Neural cell (in vitro differentiated cells): ENCODE results near the gene RTL9. TPM values are rescaled to one million over a fixed set of nuclear protein-coding genes. Genes with fewer than 3 reads are reported as not detected.

Experiments used
- H2AFZ ChIP-seq: fragments of 200-600, 300-800 bp; sonication (generic), shearing (Covaris generic); 2 replicates; pipeline ENCODE4 v1.6.0; 2014; ENCODE audit warnings: low read depth, mild to moderate bottlenecking, antibody characterized with exemption, low read length, moderate library complexity
- H3F3A ChIP-seq: fragments of 200-600 bp; shearing (Covaris generic); 2 replicates; pipeline ENCODE4 v1.6.1; 2016; ENCODE audit warnings: mild to moderate bottlenecking, moderate library complexity, mixed read lengths, antibody characterized with exemption, low read length; ENCODE audit not compliant: insufficient read depth, poor library complexity, severe bottlenecking
- H3K27ac ChIP-seq: fragments of 200-600, 300-800 bp; sonication (generic), shearing (Covaris generic); 2 replicates; pipeline ENCODE4 v1.5.1; 2014; ENCODE audit warnings: mild to moderate bottlenecking, low read length, moderate library complexity
- H3K27me3 ChIP-seq: fragments of 300-800, 200-600 bp; sonication (generic), shearing (Covaris generic); 2 replicates; pipeline ENCODE4 v1.6.0; 2014; ENCODE audit warnings: mild to moderate bottlenecking, low read depth, low read length, moderate library complexity; ENCODE audit not compliant: insufficient read depth
- H3K36me3 ChIP-seq: fragments of 300-800, 200-600 bp; sonication (generic), shearing (Covaris generic); 2 replicates; pipeline ENCODE4 v1.5.1; 2014; ENCODE audit warnings: mild to moderate bottlenecking, antibody characterized with exemption, low read length, moderate library complexity; ENCODE audit not compliant: insufficient read depth
- H3K4me2 ChIP-seq: fragments of 300-800, 200-600 bp; sonication (generic), shearing (Covaris generic); 2 replicates; pipeline ENCODE4 v1.6.0; 2014; ENCODE audit warnings: mild to moderate bottlenecking, low read length
- H3K4me3 ChIP-seq: fragments of 300-800, 200-600 bp; sonication (generic), shearing (Covaris generic); 2 replicates; pipeline ENCODE4 v1.5.1; 2014; ENCODE audit warnings: mild to moderate bottlenecking, low read length, moderate library complexity
- H3K79me2 ChIP-seq: fragments of 200-600 bp; shearing (Covaris generic); replicated peaks from 2 replicates; pipeline ENCODE4 v1.6.0; 2014; ENCODE audit warnings: mild to moderate bottlenecking, low read length, moderate library complexity; ENCODE audit not compliant: insufficient read depth
- H3K9ac ChIP-seq: fragments of 300-800, 200-600 bp; sonication (generic), shearing (Covaris generic); 2 replicates; pipeline ENCODE4 v1.6.1; 2016; ENCODE audit warnings: mild to moderate bottlenecking, low read length, mixed read lengths
- H3K9me2 ChIP-seq: fragments of 200-600 bp; shearing (Covaris generic); 2 replicates; pipeline ENCODE4 v1.6.1; 2016; ENCODE audit warnings: mild to moderate bottlenecking, low read length, mixed read lengths; ENCODE audit not compliant: insufficient read depth
- H3K9me3 ChIP-seq: fragments of 200-600, 300-800 bp; sonication (generic), shearing (Covaris generic); 2 replicates; pipeline ENCODE4 v1.6.1; 2016; ENCODE audit warnings: mild to moderate bottlenecking, mixed run types, low read length, moderate library complexity, mixed read lengths
- H4K20me1 ChIP-seq: fragments of 200-600 bp; shearing (Covaris generic); 2 replicates; pipeline ENCODE4 v1.6.1; 2016; ENCODE audit warnings: mild to moderate bottlenecking, mixed run types; ENCODE audit not compliant: insufficient read depth
- EP300 ChIP-seq: fragments of 450-650 bp; conservative IDR thresholded peaks from 2 replicates; pipeline ENCODE4 v1.6.1; 2014; ENCODE audit warnings: antibody characterized with exemption, mild to moderate bottlenecking, moderate library complexity; ENCODE audit not compliant: poor library complexity, severe bottlenecking
- EZH2 ChIP-seq: fragments of 200-600, 300-800 bp; shearing (Covaris generic), sonication (generic); IDR thresholded peaks from 2 replicates; pipeline ENCODE4 v1.6.1; 2014; ENCODE audit warnings: antibody characterized with exemption, low read length, borderline replicate concordance, mild to moderate bottlenecking; ENCODE audit not compliant: insufficient read depth, poor library complexity, severe bottlenecking
- MXI1 ChIP-seq: fragments of 450-650 bp; conservative IDR thresholded peaks from 2 replicates; pipeline ENCODE4 v1.6.1; 2014; ENCODE audit warnings: antibody characterized with exemption, mild to moderate bottlenecking; ENCODE audit not compliant: poor library complexity, severe bottlenecking
- POLR2AphosphoS5 ChIP-seq: IDR thresholded peaks from 2 replicates; pipeline ENCODE4 v1.6.1; 2012
- RAD21 ChIP-seq: fragments of 450-650 bp; conservative IDR thresholded peaks from 2 replicates; pipeline ENCODE4 v1.6.1; 2014; ENCODE audit warnings: antibody characterized with exemption, mild to moderate bottlenecking, moderate library complexity
- SMC3 ChIP-seq: fragments of 450-650 bp; conservative IDR thresholded peaks from 2 replicates; pipeline ENCODE4 v1.6.1; 2014; ENCODE audit warnings: antibody characterized with exemption, mild to moderate bottlenecking, moderate library complexity; ENCODE audit not compliant: poor library complexity
- TAF1 ChIP-seq: IDR thresholded peaks from 2 replicates; pipeline ENCODE4 v1.6.1; 2012; ENCODE audit warnings: low read depth
- polyA plus RNA-seq: library from polyadenylated mRNA; depleted of rRNA; stranded (reverse); fragments of >200 nt; gene quantifications from 2 replicates; pipeline ENCODE4 v1.2.3, GENCODE V29; 2014
- TF ChIP-seq, protein P1 (sequence below): IDR thresholded peaks from 2 replicates; pipeline ENCODE4 v1.6.1; 2012; ENCODE audit warnings: borderline replicate concordance
- TF ChIP-seq, protein P2 (sequence below): fragments of 450-650 bp; IDR thresholded peaks from 2 replicates; pipeline ENCODE4 v1.5.1; 2014; ENCODE audit warnings: antibody characterized with exemption, mild to moderate bottlenecking, moderate library complexity; ENCODE audit not compliant: poor library complexity, severe bottlenecking

Gene RTL9
- polyA plus RNA-seq, 1 donor from 2014 or later, result 0.58 TPM

GRCh38 chrX:110391086-110391485 lies 32.4 kb downstream of the RTL9 start:
- H3K4me3 ChIP-seq, result no peak overlapping the region
- H3K9me3 ChIP-seq, result no peaks in the 10 kb centered on the region
- H3K27ac ChIP-seq, result no peak overlapping the region
- H3K9ac ChIP-seq, result no peak overlapping the region
- no peak for TF ChIP-seq MXI1
- TF ChIP-seq, protein P1, sequence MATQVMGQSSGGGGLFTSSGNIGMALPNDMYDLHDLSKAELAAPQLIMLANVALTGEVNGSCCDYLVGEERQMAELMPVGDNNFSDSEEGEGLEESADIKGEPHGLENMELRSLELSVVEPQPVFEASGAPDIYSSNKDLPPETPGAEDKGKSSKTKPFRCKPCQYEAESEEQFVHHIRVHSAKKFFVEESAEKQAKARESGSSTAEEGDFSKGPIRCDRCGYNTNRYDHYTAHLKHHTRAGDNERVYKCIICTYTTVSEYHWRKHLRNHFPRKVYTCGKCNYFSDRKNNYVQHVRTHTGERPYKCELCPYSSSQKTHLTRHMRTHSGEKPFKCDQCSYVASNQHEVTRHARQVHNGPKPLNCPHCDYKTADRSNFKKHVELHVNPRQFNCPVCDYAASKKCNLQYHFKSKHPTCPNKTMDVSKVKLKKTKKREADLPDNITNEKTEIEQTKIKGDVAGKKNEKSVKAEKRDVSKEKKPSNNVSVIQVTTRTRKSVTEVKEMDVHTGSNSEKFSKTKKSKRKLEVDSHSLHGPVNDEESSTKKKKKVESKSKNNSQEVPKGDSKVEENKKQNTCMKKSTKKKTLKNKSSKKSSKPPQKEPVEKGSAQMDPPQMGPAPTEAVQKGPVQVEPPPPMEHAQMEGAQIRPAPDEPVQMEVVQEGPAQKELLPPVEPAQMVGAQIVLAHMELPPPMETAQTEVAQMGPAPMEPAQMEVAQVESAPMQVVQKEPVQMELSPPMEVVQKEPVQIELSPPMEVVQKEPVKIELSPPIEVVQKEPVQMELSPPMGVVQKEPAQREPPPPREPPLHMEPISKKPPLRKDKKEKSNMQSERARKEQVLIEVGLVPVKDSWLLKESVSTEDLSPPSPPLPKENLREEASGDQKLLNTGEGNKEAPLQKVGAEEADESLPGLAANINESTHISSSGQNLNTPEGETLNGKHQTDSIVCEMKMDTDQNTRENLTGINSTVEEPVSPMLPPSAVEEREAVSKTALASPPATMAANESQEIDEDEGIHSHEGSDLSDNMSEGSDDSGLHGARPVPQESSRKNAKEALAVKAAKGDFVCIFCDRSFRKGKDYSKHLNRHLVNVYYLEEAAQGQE, result no peak
- TF ChIP-seq, protein P2, sequence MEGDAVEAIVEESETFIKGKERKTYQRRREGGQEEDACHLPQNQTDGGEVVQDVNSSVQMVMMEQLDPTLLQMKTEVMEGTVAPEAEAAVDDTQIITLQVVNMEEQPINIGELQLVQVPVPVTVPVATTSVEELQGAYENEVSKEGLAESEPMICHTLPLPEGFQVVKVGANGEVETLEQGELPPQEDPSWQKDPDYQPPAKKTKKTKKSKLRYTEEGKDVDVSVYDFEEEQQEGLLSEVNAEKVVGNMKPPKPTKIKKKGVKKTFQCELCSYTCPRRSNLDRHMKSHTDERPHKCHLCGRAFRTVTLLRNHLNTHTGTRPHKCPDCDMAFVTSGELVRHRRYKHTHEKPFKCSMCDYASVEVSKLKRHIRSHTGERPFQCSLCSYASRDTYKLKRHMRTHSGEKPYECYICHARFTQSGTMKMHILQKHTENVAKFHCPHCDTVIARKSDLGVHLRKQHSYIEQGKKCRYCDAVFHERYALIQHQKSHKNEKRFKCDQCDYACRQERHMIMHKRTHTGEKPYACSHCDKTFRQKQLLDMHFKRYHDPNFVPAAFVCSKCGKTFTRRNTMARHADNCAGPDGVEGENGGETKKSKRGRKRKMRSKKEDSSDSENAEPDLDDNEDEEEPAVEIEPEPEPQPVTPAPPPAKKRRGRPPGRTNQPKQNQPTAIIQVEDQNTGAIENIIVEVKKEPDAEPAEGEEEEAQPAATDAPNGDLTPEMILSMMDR, result no peak
- TF ChIP-seq EZH2, result no peak
- no peak for TF ChIP-seq TAF1
- no peak for TF ChIP-seq POLR2AphosphoS5
- no peak for TF ChIP-seq SMC3
- no peak for TF ChIP-seq EP300
- TF ChIP-seq RAD21, result no peak
- no peaks in the 10 kb centered on the region for H4K20me1 ChIP-seq
- no peaks in the 10 kb centered on the region for H3K9me2 ChIP-seq
- no peaks in the 10 kb centered on the region for H3K27me3 ChIP-seq
- no peaks in the 10 kb centered on the region for H3K79me2 ChIP-seq
- no peaks in the 10 kb centered on the region for H3K36me3 ChIP-seq
- H2AFZ ChIP-seq, result no peak overlapping the region
- no peaks in the 10 kb centered on the region for H3F3A ChIP-seq
- H3K4me2 ChIP-seq, result no peak overlapping the region

- no peaks in the 10 kb centered on the region for H3K36me3 ChIP-seq
- H3K9me3 ChIP-seq, result no peaks in the 10 kb centered on the region
- no peak overlapping the region for H3K4me2 ChIP-seq
- H2AFZ ChIP-seq, result no peak overlapping the region
- H3K27ac ChIP-seq, result no peak overlapping the region
- no peaks in the 10 kb centered on the region for H3K9me2 ChIP-seq
- H3K9ac ChIP-seq, result no peak overlapping the region
- no peaks in the 10 kb centered on the region for H3F3A ChIP-seq
- no peaks in the 10 kb centered on the region for H3K27me3 ChIP-seq
- no peaks in the 10 kb centered on the region for H3K79me2 ChIP-seq
- TF ChIP-seq POLR2AphosphoS5 (no peak), MXI1 (no peak), EP300 (no peak), SMC3 (no peak)
- H4K20me1 ChIP-seq, result no peaks in the 10 kb centered on the region
- H3K4me3 ChIP-seq, result no peak overlapping the region
These were observed 36.0 kb downstream of the RTL9 start for GRCh38 chrX:110394651-110395050.

DNA sequence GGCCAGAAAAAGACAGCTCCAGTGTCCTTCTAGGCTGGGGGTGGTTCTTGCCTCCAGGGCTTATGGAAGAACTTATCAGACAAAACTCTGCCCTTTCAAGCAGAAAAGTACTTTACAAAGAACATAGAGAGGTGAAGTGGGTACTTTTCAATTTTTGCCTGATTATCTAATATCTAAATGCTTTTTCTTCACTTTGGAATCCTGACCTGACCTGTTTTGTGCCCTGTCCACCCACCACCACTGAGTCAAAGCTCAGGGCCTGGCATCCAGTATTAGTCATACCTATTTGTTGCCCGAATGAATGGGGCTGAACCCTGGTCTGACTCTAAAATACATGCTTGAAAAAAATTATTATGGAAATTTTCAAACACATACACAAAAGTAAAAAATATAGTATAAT lies 37.2 kb downstream of the RTL9 start:
- Histone ChIP-seq H3K9me2 (no peaks in the 10 kb centered on the region), H3K27me3 (no peaks in the 10 kb centered on the region), H3K4me3 (no peak overlapping the region), H3K9me3 (no peaks in the 10 kb centered on the region), H3K79me2 (no peaks in the 10 kb centered on the region), H3F3A (no peaks in the 10 kb centered on the region), H2AFZ (no peak overlapping the region), H3K36me3 (no peaks in the 10 kb centered on the region), H3K4me2 (no peak overlapping the region), H4K20me1 (no peaks in the 10 kb centered on the region), H3K9ac (no peak overlapping the region), H3K27ac (no peak overlapping the region)
- TF ChIP-seq EP300 (no peak), RAD21 (no peak), SMC3 (no peak), MXI1 (no peak), TAF1 (no peak), POLR2AphosphoS5 (no peak), EZH2 (no peak)
- TF ChIP-seq, protein P1, result no peak
- TF ChIP-seq, protein P2, result no peak
